Testis (tissue), 3 donors: Measurements from ENCODE around the gene CXCL10. TPM values are rescaled to one million over a fixed set of nuclear protein-coding genes. Genes with fewer than 3 reads are reported as not detected.

Experiments used
- DNase-seq: peaks from one replicate; pipeline ENCODE4 v3.0.0-alpha.2; 2019
- H3K27ac ChIP-seq, 2 donors: fragments of 200-600 bp; sonication (generic); one replicate each; pipeline ENCODE4 v1.5.1; 2019
- H3K27me3 ChIP-seq: fragments of 200-600 bp; sonication (generic); one replicate; pipeline ENCODE4 v1.5.1; 2019
- H3K36me3 ChIP-seq: fragments of 200-600 bp; sonication (generic); one replicate; pipeline ENCODE4 v1.5.1; 2017; ENCODE audit warnings: low read depth; ENCODE audit errors: missing control alignments
- H3K4me1 ChIP-seq: fragments of 200-600 bp; sonication (generic); one replicate; pipeline ENCODE4 v1.5.1; 2019
- H3K4me3 ChIP-seq, 2 donors: fragments of 200-600 bp; sonication (generic); one replicate each; pipeline ENCODE4 v1.5.1; 2017 to 2019
- H3K9me3 ChIP-seq: fragments of 200-600 bp; sonication (generic); one replicate; pipeline ENCODE4 v1.5.1; 2017
- POLR2A ChIP-seq: fragments of 450-650 bp; IDR thresholded peaks from one replicate; pipeline ENCODE4 v1.6.1; 2017; ENCODE audit warnings: antibody characterized with exemption, mild to moderate bottlenecking, moderate library complexity
- WGBS, 2 donors: methylation state at CpG; one replicate each; pipeline ENCODE4 v1.1.5; 2018; 5-methylcytosine and 5-hydroxymethylcytosine counted together
- intact Hi-C: fragments of 100-400 bp; cut with DNase I; formaldehyde crosslinking; loops from one replicate; pipeline ENCODE4 v1.15.1; 2023; ENCODE audit warnings: low total_unique reads
- polyA plus RNA-seq: library from polyadenylated mRNA; stranded (reverse); fragments of 350-450 nt; fragmentation: Illumina TruSeq; extraction: RNeasy Lipid Tissue Mini Kit (QIAGEN cat#74804); gene quantifications from one replicate; pipeline ENCODE4 v1.2.3, GENCODE V29; 2014; ENCODE audit warnings: low read depth, low replicate concordance; ENCODE audit not compliant: insufficient read depth
- total RNA-seq, 2 donors: library from RNA; depleted of rRNA; stranded (reverse); fragments of >200 nt; gene quantifications; one replicate each; pipeline ENCODE4 v1.2.3, GENCODE V29; 2016
- TF ChIP-seq, protein P1 (sequence below), 3 experiments: fragments of 450-650 bp in 2 of 3; fragments of 200-600 bp in 1 of 3; sonication (generic) in 1 of 3; IDR thresholded peaks; one replicate each; pipeline ENCODE4 v1.5.1; 2016 to 2019; ENCODE audit warnings: antibody characterized with exemption in 3 of 3, mild to moderate bottlenecking in 2 of 3, moderate library complexity in 1 of 3

CXCL10 gene
- total and polyA plus RNA-seq, 3 donors from 2014 or later = 5.9 TPM; not detected in 2

DNA sequence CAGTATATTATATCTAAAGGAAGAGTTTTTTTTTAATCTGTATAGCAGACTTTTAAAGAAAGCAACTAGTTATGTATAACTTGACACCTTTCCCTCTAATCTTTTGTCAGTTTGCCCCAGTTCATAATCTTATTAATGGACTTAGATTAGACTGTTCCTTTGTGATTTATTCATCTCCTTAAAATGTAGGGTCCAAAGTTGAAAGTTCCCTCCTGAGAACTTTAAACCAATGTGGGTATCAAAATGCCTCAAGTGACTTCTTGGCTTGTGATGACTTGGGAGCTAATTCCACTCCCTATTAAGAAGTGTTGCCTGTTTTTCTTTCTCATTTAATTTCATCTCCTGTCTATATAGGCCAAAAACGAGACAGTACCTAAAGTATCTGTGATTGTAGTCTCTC lies 26.2 kb downstream of the CXCL10 start:
- no peak overlapping the region for H3K27ac ChIP-seq
- no peaks in the 10 kb centered on the region for H3K36me3 ChIP-seq
- no peak overlapping the region for H3K4me3 ChIP-seq
- no peaks in the 10 kb centered on the region for H3K9me3 ChIP-seq
- WGBS, 2 donors = 77 to 79% methylated on average over 1 of the region's 1 CpG
- H3K4me1 ChIP-seq = no peaks in the 10 kb centered on the region
- intact Hi-C loops = loop anchor here (5.0 kb wide), 1 partner anchor 70 kb away; no protein-coding TSS in a partner anchor
- H3K27me3 ChIP-seq = no peaks in the 10 kb centered on the region
- TF ChIP-seq, protein P1, sequence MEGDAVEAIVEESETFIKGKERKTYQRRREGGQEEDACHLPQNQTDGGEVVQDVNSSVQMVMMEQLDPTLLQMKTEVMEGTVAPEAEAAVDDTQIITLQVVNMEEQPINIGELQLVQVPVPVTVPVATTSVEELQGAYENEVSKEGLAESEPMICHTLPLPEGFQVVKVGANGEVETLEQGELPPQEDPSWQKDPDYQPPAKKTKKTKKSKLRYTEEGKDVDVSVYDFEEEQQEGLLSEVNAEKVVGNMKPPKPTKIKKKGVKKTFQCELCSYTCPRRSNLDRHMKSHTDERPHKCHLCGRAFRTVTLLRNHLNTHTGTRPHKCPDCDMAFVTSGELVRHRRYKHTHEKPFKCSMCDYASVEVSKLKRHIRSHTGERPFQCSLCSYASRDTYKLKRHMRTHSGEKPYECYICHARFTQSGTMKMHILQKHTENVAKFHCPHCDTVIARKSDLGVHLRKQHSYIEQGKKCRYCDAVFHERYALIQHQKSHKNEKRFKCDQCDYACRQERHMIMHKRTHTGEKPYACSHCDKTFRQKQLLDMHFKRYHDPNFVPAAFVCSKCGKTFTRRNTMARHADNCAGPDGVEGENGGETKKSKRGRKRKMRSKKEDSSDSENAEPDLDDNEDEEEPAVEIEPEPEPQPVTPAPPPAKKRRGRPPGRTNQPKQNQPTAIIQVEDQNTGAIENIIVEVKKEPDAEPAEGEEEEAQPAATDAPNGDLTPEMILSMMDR (IDR thresholded peaks at IDR 0.05) = no peak
- TF ChIP-seq POLR2A = no peak
- no peak for DNase-seq

GRCh38 chr4:75995727-75996126 lies 27.6 kb downstream of the CXCL10 start:
- no peak overlapping the region for H3K27ac ChIP-seq
- H3K36me3 ChIP-seq = no peaks in the 10 kb centered on the region
- no peaks in the 10 kb centered on the region for H3K9me3 ChIP-seq
- H3K4me3 ChIP-seq = no peak overlapping the region
- WGBS, 2 donors = 24 to 27% methylated on average over 5 of the region's 5 CpGs
- no peak for DNase-seq
- H3K4me1 ChIP-seq = no peaks in the 10 kb centered on the region
- TF ChIP-seq, protein P1 (IDR thresholded peaks at IDR 0.05) = peak; percentile 26 to 63 (median 42)
- no peak for TF ChIP-seq POLR2A
- intact Hi-C loops = loop anchor here (5.0 kb wide), 1 partner anchor 72 kb away; no protein-coding TSS in a partner anchor
- no peaks in the 10 kb centered on the region for H3K27me3 ChIP-seq

GRCh38 chr4:75992462-75992861 lies 30.8 kb downstream of the CXCL10 start:
- no peak for DNase-seq

DNA sequence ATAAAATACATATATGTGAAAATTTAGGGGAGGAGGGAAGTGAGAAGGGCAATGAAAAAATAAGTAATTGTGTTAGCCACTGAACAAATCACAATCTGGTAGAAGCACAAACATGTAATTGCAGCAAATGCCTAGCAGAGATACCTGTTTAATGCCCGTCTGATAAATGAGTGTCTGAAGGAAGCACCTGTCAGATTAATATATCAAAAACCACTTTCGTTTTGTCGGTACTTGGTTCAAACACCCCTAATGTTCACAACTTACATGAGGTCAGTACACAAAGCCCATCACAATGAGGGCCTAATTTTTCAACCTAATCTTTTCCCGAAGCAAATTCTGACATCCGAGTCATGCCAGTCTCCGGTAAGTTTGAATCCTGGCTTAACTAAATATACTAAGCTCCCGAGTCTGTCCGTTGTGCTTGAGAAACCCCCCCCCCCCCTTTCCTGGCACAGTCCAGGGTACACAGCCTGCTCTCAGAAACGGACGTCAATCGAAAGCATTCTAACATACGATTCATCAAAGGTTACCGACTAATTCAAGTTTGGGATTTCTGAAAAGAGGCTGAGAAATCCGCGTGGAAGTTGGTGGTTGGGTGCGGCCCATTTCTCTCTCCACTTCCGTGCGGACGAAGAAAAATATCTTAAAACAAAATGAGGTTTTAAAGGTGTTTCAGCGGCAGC lies 33.3 kb downstream of the CXCL10 start:
- no peaks in the 10 kb centered on the region for H3K27me3 ChIP-seq
- 1% methylated on average over 20 of the region's 20 CpGs for WGBS, 2 donors
- TF ChIP-seq, protein P1 (IDR thresholded peaks at IDR 0.05) = no peak
- TF ChIP-seq POLR2A = no peak
- intact Hi-C loops = no loop called here
- no peak for DNase-seq
- no peaks in the 10 kb centered on the region for H3K36me3 ChIP-seq
- H3K4me1 ChIP-seq = peaks cover 11% of the 10 kb centered on the region
- peak overlapping the region; percentile 41 to 81 for H3K27ac ChIP-seq
- H3K4me3 ChIP-seq = peak overlapping the region; percentile 85 to 89
- no peaks in the 10 kb centered on the region for H3K9me3 ChIP-seq

More at GRCh38 chr4:75992462-75992861, 30.8 kb downstream of the CXCL10 start:
- no peak for TF ChIP-seq POLR2A
- TF ChIP-seq, protein P1 (IDR thresholded peaks at IDR 0.05) = no peak
- H3K27ac ChIP-seq = no peak overlapping the region
- 96 to 97% methylated on average over 1 of the region's 1 CpG for WGBS, 2 donors
- no peaks in the 10 kb centered on the region for H3K36me3 ChIP-seq
- H3K9me3 ChIP-seq = no peaks in the 10 kb centered on the region
- intact Hi-C loops = no loop called here
- no peak overlapping the region for H3K4me3 ChIP-seq
- H3K4me1 ChIP-seq = peaks cover 11% of the 10 kb centered on the region
- no peaks in the 10 kb centered on the region for H3K27me3 ChIP-seq

DNA sequence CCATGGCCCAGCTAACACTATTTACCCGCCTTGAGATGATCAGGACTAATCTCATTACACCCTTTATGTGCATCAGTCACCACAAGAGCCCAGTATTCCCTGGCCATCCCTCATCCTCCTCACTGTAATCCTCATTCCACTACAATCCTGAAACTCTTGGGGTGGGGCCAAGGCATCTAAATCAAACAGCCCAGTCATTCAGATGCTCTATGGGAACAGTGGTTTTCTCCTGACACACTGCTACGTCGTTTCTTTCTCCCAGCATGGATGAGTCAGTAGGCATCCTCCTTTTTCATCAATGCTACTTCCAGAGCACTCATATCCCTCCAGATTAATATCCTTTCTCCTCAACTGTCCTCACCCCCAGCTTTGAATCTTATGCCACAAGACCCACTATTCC lies 38.2 kb downstream of the CXCL10 start:
- no peak for TF ChIP-seq POLR2A
- TF ChIP-seq, protein P1 (IDR thresholded peaks at IDR 0.05) = no peak
- WGBS, 2 donors = 81 to 88% methylated on average over 3 of the region's 3 CpGs

More for the DNA sequence above, 38.2 kb downstream of the CXCL10 start:
- Histone ChIP-seq H3K36me3 (no peaks in the 10 kb centered on the region), H3K4me1 (peaks cover 11% of the 10 kb centered on the region), H3K27ac (no peak overlapping the region), H3K9me3 (no peaks in the 10 kb centered on the region), H3K27me3 (no peaks in the 10 kb centered on the region), H3K4me3 (no peak overlapping the region)
- no peak for DNase-seq
- intact Hi-C loops = no loop called here
